Ovary (tissue), 3 donors: ENCODE results near the gene OR6C75.
"Not testable (repeated sequence)": the region's sequence is repeated elsewhere in the genome, so short reads cannot be mapped to it uniquely, and the experiment has no call there.

Experiments used
- POLR2A ChIP-seq: fragments of 450-650 bp; IDR thresholded peaks from one replicate; pipeline ENCODE4 v1.6.1; 2017; ENCODE audit warnings: antibody characterized with exemption, mild to moderate bottlenecking, moderate library complexity
- TF ChIP-seq, protein P1 (sequence below), 3 donors: fragments of 450-650 bp in 2 of 3; fragments of 200-600 bp in 1 of 3; IDR thresholded peaks; one replicate each; pipeline versions ENCODE4 v1.5.1 to v1.8.0; 2016 to 2022; ENCODE audit warnings: antibody characterized with exemption in 3 of 3, mild to moderate bottlenecking in 1 of 3
- donor health status: DM: no; HTN: no; CAD: no.

DNA sequence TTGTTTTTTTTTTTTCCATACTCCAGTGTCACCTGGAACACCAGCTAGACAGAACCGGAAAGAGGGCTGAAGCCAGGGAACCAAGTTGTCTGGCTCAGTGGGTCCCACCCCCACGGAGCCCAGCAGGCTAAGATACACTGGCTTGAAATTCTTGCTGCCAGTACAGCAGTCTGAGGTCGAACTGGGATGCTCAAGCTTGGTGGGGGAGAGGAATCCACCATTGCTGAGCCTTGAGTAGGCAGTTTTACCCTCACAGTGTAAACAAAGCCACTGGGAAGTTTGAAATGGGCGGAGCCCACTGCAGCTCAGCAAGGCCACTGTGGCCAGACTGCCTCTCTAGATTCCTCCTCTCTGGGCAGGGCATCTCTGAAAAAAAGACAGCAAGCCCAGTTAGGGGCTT lies 7.4 kb upstream of the OR6C75 start:
- TF ChIP-seq, protein P1, sequence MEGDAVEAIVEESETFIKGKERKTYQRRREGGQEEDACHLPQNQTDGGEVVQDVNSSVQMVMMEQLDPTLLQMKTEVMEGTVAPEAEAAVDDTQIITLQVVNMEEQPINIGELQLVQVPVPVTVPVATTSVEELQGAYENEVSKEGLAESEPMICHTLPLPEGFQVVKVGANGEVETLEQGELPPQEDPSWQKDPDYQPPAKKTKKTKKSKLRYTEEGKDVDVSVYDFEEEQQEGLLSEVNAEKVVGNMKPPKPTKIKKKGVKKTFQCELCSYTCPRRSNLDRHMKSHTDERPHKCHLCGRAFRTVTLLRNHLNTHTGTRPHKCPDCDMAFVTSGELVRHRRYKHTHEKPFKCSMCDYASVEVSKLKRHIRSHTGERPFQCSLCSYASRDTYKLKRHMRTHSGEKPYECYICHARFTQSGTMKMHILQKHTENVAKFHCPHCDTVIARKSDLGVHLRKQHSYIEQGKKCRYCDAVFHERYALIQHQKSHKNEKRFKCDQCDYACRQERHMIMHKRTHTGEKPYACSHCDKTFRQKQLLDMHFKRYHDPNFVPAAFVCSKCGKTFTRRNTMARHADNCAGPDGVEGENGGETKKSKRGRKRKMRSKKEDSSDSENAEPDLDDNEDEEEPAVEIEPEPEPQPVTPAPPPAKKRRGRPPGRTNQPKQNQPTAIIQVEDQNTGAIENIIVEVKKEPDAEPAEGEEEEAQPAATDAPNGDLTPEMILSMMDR (IDR thresholded peaks at IDR 0.05): not testable (repeated sequence)
- TF ChIP-seq POLR2A: not testable (repeated sequence)
